HCT116 (cell line): ENCODE data around the gene ABCC1. TPM values are rescaled to one million over a fixed set of nuclear protein-coding genes. Genes with fewer than 3 reads are reported as not detected.

Experiments
- ATAC-seq: fragments of 200-7000 bp; cut with Tn5 transposase; 2 replicates; pipeline ENCODE4 v1.9.1; 2020; ENCODE audit warnings: mild to moderate bottlenecking, moderate library complexity
- BruUV-seq: library from RNA; stranded (reverse); fragments of 400-500 nt; replicated peaks from 2 replicates; lab custom pipeline; 2021; lab: Mats Ljungman, UMichigan
- CTCF ChIA-PET: fragments of 300-600 bp; sonication (Branson Sonifier 250); formaldehyde crosslinking; loops from one replicate; lab custom pipeline; 2021; ENCODE audit warnings: antibody characterized with exemption; lab: Charles Lee
- POLR2A ChIA-PET: fragments of 300-600, 350-600 bp; sonication (Branson Sonifier 250); formaldehyde crosslinking; loops from one replicate; lab custom pipeline; 2021; ENCODE audit warnings: antibody characterized with exemption; lab: Charles Lee
- RAD21 ChIA-PET, 2 experiments: fragments of 300-600 bp; sonication (Branson Sonifier 250); formaldehyde crosslinking; loops; one replicate each; lab custom pipeline; 2023; ENCODE audit warnings: low total read pairs in 2 of 2; ENCODE audit not compliant: uncharacterized antibody in 2 of 2, unreplicated experiment in 2 of 2, low non-redundant PET in 1 of 2; lab: Charles Lee
- DNase-seq: peaks from one replicate; pipeline ENCODE4 v3.0.0-alpha.2; 2010; ENCODE audit warnings: low read depth, low spot score
- H2AFZ ChIP-seq: fragments of 200-600 bp; shearing (Covaris generic), sonication (generic); 2 replicates; pipeline ENCODE4 v1.6.1; 2017; ENCODE audit warnings: low read depth, mixed run types, mixed read lengths, antibody characterized with exemption, low read length; ENCODE audit not compliant: poor library complexity, severe bottlenecking
- H3K27ac ChIP-seq: 2 replicates; pipeline ENCODE4 v1.5.1; 2012; ENCODE audit warnings: low read depth, low read length
- H3K27me3 ChIP-seq: fragments of 200-600 bp; sonication (generic); 2 replicates; pipeline ENCODE4 v1.6.1; 2016; ENCODE audit warnings: mixed run types, low read length, mixed read lengths; ENCODE audit not compliant: insufficient read depth
- H3K36me3 ChIP-seq, 2 experiments: fragments of 200-500 bp in 1 of 2; fragments of 200-600 bp in 1 of 2; sonication (Bioruptor generic) in 1 of 2; sonication (generic) in 1 of 2; 2 replicates each; pipeline versions ENCODE4 v1.5.1 to v1.6.1; 2014 to 2016; ENCODE audit warnings: low read length in 2 of 2, inconsistent platforms in 1 of 2, mixed read lengths in 1 of 2, mixed run types in 1 of 2; ENCODE audit not compliant: insufficient read depth in 2 of 2, control insufficient read depth in 1 of 2
- H3K4me1 ChIP-seq, 2 experiments: fragments of 200-600 bp in 1 of 2; sonication (generic) in 1 of 2; 2 replicates each; pipeline versions ENCODE4 v1.5.1 to v1.6.1; 2012 to 2017; ENCODE audit warnings: low read length in 2 of 2, inconsistent platforms in 1 of 2, mild to moderate bottlenecking in 1 of 2, mixed read lengths in 1 of 2, mixed run types in 1 of 2, moderate library complexity in 1 of 2; ENCODE audit not compliant: insufficient read depth in 2 of 2, control insufficient read depth in 1 of 2
- H3K4me2 ChIP-seq: fragments of 200-600 bp; sonication (generic); 2 replicates; pipeline ENCODE4 v1.6.1; 2017; ENCODE audit warnings: mixed run types, low read length, mixed read lengths
- H3K4me3 ChIP-seq, 2 experiments: fragments of 200-600 bp in 1 of 2; sonication (generic) in 1 of 2; replicated peaks in 1 of 2; 2 replicates each; pipeline ENCODE4 v1.5.1; 2011 to 2016; ENCODE audit warnings: low read length in 2 of 2, control low read depth in 1 of 2, low read depth in 1 of 2, mild to moderate bottlenecking in 1 of 2, mixed read lengths in 1 of 2, mixed run types in 1 of 2
- H3K79me2 ChIP-seq: fragments of 200-600 bp; sonication (generic); 2 replicates; pipeline ENCODE4 v1.6.1; 2017; ENCODE audit warnings: mild to moderate bottlenecking, mixed run types, low read length, moderate library complexity, mixed read lengths; ENCODE audit not compliant: insufficient read depth
- H3K9ac ChIP-seq: fragments of 200-600 bp; sonication (generic); 2 replicates; pipeline ENCODE4 v1.6.1; 2016; ENCODE audit warnings: low read length, mixed read lengths
- H3K9me2 ChIP-seq: fragments of 200-600 bp; sonication (generic), shearing (Covaris generic); 2 replicates; pipeline ENCODE4 v1.6.1; 2017; ENCODE audit warnings: mixed run types, mild to moderate bottlenecking, moderate library complexity; ENCODE audit not compliant: insufficient read depth
- H3K9me3 ChIP-seq, 2 experiments: fragments of 200-500 bp in 1 of 2; fragments of 200-600 bp in 1 of 2; sonication (Bioruptor generic) in 1 of 2; sonication (generic) in 1 of 2; 2 replicates each; pipeline ENCODE4 v1.6.1; 2014 to 2017; ENCODE audit warnings: low read length in 2 of 2, mixed read lengths in 2 of 2, inconsistent platforms in 1 of 2, low read depth in 1 of 2, mild to moderate bottlenecking in 1 of 2, mixed run types in 1 of 2, moderate library complexity in 1 of 2; ENCODE audit not compliant: control insufficient read depth in 1 of 2, insufficient read depth in 1 of 2
- H4K20me1 ChIP-seq: fragments of 200-600 bp; sonication (generic), shearing (Covaris generic); 2 replicates; pipeline ENCODE4 v1.6.1; 2017; ENCODE audit warnings: mixed run types, mild to moderate bottlenecking, moderate library complexity; ENCODE audit not compliant: insufficient read depth
- ELF1 ChIP-seq: IDR thresholded peaks from 2 replicates; pipeline ENCODE4 v1.6.1; 2012; ENCODE audit warnings: low read depth, borderline replicate concordance
- EZH2 ChIP-seq: fragments of 200-600 bp; sonication (generic); IDR thresholded peaks from 2 replicates; pipeline ENCODE4 v1.6.1; 2017; ENCODE audit warnings: antibody characterized with exemption, mixed run types
- SIN3A ChIP-seq: IDR thresholded peaks from 2 replicates; pipeline ENCODE4 v1.6.1; 2012; ENCODE audit warnings: low read depth
- SP1 ChIP-seq: IDR thresholded peaks from 2 replicates; pipeline ENCODE4 v1.6.1; 2012; ENCODE audit warnings: low read depth
- SRF ChIP-seq: IDR thresholded peaks from 2 replicates; pipeline ENCODE4 v1.6.1; 2012; ENCODE audit warnings: low read depth
- YY1 ChIP-seq: IDR thresholded peaks from 2 replicates; pipeline ENCODE4 v1.6.1; 2011; ENCODE audit warnings: low read length, low read depth, moderate library complexity, mild to moderate bottlenecking; ENCODE audit not compliant: insufficient replicate concordance; ENCODE audit errors: extremely low read depth
- ZFX ChIP-seq: fragments of 450-650 bp; IDR thresholded peaks from 2 replicates; pipeline ENCODE4 v1.6.1; 2017
- ZNF274 ChIP-seq: fragments of 200-500 bp; sonication (Bioruptor generic); IDR thresholded peaks from 2 replicates; pipeline ENCODE4 v1.6.1; 2014; ENCODE audit warnings: mild to moderate bottlenecking, low read depth, low read length, inconsistent platforms
- intact Hi-C: fragments of 100-400 bp; cut with micrococcal nuclease; formaldehyde crosslinking; loops from 2 replicates; pipeline ENCODE4 v1.10.0; 2022
- total RNA-seq: library from RNA; stranded (reverse); gene quantifications from one replicate; pipeline ENCODE4 v1.2.1, GENCODE V29; 2021; ENCODE audit not compliant: unreplicated experiment
- TF ChIP-seq, protein P1 (sequence below): IDR thresholded peaks from 2 replicates; pipeline ENCODE4 v1.6.1; 2012
- TF ChIP-seq, protein P2 (sequence below): IDR thresholded peaks from 2 replicates; pipeline ENCODE4 v1.6.1; 2012; ENCODE audit warnings: low read depth
- TF ChIP-seq, protein P3 (sequence below): IDR thresholded peaks from 2 replicates; pipeline ENCODE4 v1.6.1; 2012

Gene ABCC1
- total RNA-seq, 1 experiment from 2014 or later = 61.9 TPM

DNA sequence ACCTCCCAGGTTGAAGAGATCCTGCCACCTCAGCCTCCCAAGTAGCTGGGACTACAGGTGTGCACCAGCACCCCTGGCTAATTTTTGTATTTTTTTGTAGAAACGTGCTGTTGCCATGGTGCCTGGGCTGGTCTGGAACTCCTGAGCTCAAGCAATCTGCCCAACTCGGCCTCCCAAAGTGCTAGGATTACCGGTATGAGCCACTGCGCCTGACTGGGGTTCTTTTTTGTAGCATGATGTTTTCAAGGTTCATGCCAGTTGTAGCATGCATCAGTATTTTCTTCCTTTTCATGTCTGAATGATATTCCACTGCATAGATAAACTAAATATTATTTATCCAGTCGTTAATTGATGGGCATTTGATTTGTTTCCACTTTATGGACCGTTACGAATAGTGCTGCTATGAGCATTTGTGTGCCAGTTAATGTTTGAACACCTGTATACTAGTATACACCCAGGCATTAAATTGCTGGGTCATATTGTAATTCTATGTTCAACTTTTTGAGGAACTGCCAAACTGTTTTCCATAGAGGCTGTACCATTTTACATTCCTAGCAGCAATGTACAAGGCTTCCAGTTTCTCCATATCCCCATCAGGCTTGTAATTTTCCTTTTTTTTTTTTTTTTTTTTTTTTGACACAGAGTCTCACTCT, 36.2 kb upstream of the ABCC1 start:
- POLR2A ChIA-PET = no interaction called here
- ATAC-seq = no peak
- Histone ChIP-seq H3K4me1 (peaks cover 0 to 6% of the 10 kb centered on the region in 2 experiments; a peak in 3 of 4 replicates), H3K9me2 (no peaks in the 10 kb centered on the region), H3K4me2 (no peak overlapping the region), H2AFZ (no peak overlapping the region), H3K27me3 (no peaks in the 10 kb centered on the region), H3K27ac (no peak overlapping the region), H3K9ac (no peak overlapping the region), H3K79me2 (no peaks in the 10 kb centered on the region), H3K9me3 (no peaks in the 10 kb centered on the region; a peak in 1 of 4 replicates), H4K20me1 (no peaks in the 10 kb centered on the region), H3K4me3 (no peak overlapping the region), H3K36me3 (no peaks in the 10 kb centered on the region)
- RAD21 ChIA-PET = no interaction called here
- no peak for DNase-seq
- no peak for TF ChIP-seq SIN3A
- TF ChIP-seq ELF1 = no peak
- no peak for TF ChIP-seq ZNF274
- TF ChIP-seq YY1 = no peak
- TF ChIP-seq EZH2 = no peak
- intact Hi-C loops = no loop called here
- CTCF ChIA-PET = no interaction called here
- BruUV-seq = no TSS peak

DNA sequence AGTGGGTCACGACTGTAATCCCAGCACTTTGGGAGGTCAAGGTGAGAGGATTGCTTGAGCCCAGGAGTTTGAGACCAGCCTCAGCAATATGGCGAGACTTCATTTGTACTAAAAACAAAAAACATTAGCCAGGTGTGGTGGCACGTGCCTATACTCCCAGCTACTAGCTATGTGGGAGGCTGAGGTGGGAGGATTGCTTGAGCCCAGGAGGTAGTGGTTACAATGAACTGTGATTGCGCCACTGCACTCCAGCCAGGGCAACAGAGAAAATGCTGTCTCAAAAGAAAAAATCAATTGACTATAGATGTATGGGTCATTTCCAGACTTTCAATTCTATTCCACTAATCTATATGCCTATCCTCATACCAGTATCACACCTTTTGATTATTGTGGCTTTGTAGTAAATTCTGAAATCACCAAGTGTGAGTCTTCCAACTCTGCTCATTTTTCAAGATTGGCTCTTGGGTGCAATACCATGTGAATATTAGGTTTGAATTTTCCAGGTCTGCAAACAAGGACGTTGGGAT, 33.8 kb upstream of the ABCC1 start:
- Histone ChIP-seq H3K9ac (no peak overlapping the region), H3K4me2 (no peak overlapping the region), H4K20me1 (no peaks in the 10 kb centered on the region), H3K9me2 (no peaks in the 10 kb centered on the region), H3K79me2 (no peaks in the 10 kb centered on the region), H3K27ac (no peak overlapping the region), H3K4me1 (peaks cover 12 to 18% of the 10 kb centered on the region in 2 experiments), H3K9me3 (no peaks in the 10 kb centered on the region; a peak in 1 of 4 replicates), H3K4me3 (no peak overlapping the region), H3K27me3 (no peaks in the 10 kb centered on the region), H3K36me3 (no peaks in the 10 kb centered on the region), H2AFZ (no peak overlapping the region)
- ChIA-PET RAD21 (no interaction called here), POLR2A (no interaction called here), CTCF (no interaction called here)
- BruUV-seq = no TSS peak
- DNase-seq (no peak), ATAC-seq (no peak)
- TF ChIP-seq ZFX (no peak), SRF (no peak), SP1 (no peak), EZH2 (no peak)
- TF ChIP-seq, protein P1, sequence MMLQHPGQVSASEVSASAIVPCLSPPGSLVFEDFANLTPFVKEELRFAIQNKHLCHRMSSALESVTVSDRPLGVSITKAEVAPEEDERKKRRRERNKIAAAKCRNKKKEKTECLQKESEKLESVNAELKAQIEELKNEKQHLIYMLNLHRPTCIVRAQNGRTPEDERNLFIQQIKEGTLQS = no peak
- TF ChIP-seq, protein P2, sequence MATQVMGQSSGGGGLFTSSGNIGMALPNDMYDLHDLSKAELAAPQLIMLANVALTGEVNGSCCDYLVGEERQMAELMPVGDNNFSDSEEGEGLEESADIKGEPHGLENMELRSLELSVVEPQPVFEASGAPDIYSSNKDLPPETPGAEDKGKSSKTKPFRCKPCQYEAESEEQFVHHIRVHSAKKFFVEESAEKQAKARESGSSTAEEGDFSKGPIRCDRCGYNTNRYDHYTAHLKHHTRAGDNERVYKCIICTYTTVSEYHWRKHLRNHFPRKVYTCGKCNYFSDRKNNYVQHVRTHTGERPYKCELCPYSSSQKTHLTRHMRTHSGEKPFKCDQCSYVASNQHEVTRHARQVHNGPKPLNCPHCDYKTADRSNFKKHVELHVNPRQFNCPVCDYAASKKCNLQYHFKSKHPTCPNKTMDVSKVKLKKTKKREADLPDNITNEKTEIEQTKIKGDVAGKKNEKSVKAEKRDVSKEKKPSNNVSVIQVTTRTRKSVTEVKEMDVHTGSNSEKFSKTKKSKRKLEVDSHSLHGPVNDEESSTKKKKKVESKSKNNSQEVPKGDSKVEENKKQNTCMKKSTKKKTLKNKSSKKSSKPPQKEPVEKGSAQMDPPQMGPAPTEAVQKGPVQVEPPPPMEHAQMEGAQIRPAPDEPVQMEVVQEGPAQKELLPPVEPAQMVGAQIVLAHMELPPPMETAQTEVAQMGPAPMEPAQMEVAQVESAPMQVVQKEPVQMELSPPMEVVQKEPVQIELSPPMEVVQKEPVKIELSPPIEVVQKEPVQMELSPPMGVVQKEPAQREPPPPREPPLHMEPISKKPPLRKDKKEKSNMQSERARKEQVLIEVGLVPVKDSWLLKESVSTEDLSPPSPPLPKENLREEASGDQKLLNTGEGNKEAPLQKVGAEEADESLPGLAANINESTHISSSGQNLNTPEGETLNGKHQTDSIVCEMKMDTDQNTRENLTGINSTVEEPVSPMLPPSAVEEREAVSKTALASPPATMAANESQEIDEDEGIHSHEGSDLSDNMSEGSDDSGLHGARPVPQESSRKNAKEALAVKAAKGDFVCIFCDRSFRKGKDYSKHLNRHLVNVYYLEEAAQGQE = no peak
- TF ChIP-seq, protein P3, sequence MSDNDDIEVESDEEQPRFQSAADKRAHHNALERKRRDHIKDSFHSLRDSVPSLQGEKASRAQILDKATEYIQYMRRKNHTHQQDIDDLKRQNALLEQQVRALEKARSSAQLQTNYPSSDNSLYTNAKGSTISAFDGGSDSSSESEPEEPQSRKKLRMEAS = no peak
- intact Hi-C loops = no loop called here
